Uterus (tissue), 2 donors: ENCODE measurements around the gene KRTAP2-4.
"Not testable (repeated sequence)": the region's sequence is repeated elsewhere in the genome, so short reads cannot be mapped to it uniquely, and the experiment has no call there.

Experiments
- POLR2A ChIP-seq, 2 donors: fragments of 450-650 bp; IDR thresholded peaks; one replicate each; pipeline ENCODE4 v1.6.1; 2016; ENCODE audit warnings: antibody characterized with exemption in 2 of 2, mild to moderate bottlenecking in 1 of 2, moderate library complexity in 1 of 2
- TF ChIP-seq, protein P1 (sequence below), 4 experiments: fragments of 200-600 bp in 2 of 4; fragments of 450-650 bp in 2 of 4; sonication (generic) in 2 of 4; IDR thresholded peaks; one replicate each; pipeline ENCODE4 v1.5.1; 2016 to 2019; ENCODE audit warnings: antibody characterized with exemption in 4 of 4, mild to moderate bottlenecking in 2 of 4, moderate library complexity in 1 of 4

DNA sequence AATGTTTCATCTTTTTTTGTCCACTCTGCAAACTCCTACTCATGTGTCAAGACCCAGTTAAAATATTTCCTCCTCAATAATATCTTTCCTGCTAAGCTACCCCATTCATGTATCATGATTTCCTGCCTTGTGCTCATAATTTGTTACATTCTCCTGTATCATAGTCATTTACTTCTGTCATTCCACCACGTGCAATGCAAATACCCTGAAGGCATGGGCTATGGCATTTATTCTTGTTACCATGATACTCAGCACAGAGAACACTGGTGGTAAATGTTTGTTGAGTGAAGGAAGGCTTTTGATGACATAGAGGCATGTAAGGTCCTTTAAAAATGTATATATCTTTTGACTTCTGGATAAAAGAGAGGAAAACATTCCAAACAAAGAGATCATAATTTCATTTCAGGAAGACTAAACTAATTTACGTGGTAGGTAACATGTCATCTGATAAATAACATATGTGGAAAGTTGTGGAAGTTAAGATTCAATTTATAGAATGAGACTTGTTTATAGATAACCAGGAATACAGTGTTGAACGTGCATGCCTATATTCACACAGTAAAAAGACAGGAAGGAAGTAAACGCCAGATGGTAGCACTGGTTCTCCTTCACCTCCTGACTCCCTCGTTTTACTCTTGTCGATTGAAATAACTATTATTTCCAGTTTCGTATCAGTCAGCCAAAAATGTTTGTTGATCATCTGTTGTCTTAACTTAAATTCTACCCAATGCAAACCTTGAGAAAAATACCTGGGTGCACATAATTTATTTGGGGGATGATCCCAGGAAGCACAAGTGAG lies 34.2 kb upstream of the KRTAP2-4 start:
- TF ChIP-seq, protein P1, sequence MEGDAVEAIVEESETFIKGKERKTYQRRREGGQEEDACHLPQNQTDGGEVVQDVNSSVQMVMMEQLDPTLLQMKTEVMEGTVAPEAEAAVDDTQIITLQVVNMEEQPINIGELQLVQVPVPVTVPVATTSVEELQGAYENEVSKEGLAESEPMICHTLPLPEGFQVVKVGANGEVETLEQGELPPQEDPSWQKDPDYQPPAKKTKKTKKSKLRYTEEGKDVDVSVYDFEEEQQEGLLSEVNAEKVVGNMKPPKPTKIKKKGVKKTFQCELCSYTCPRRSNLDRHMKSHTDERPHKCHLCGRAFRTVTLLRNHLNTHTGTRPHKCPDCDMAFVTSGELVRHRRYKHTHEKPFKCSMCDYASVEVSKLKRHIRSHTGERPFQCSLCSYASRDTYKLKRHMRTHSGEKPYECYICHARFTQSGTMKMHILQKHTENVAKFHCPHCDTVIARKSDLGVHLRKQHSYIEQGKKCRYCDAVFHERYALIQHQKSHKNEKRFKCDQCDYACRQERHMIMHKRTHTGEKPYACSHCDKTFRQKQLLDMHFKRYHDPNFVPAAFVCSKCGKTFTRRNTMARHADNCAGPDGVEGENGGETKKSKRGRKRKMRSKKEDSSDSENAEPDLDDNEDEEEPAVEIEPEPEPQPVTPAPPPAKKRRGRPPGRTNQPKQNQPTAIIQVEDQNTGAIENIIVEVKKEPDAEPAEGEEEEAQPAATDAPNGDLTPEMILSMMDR (IDR thresholded peaks at IDR 0.05): not testable (repeated sequence)
- TF ChIP-seq POLR2A (IDR thresholded peaks at IDR 0.05): not testable (repeated sequence)
